Upper lobe of right lung (tissue), 1 donor: ENCODE results near the gene BABAM2. TPM values are rescaled to one million over a fixed set of nuclear protein-coding genes. Genes with fewer than 3 reads are reported as not detected.

Experiments used
- ATAC-seq: fragments of 200-7000 bp; cut with Tn5 transposase; one replicate; pipeline ENCODE4 v1.9.1; 2020; ENCODE audit warnings: mild to moderate bottlenecking, moderate library complexity
- DNase-seq: peaks from one replicate; pipeline ENCODE4 v3.0.0-alpha.2; 2020
- H3K27ac ChIP-seq: fragments of 200-600 bp; one replicate; pipeline ENCODE4 v1.8.0; 2022
- H3K27me3 ChIP-seq: fragments of 200-600 bp; one replicate; pipeline ENCODE4 v1.8.0; 2022; ENCODE audit warnings: mild to moderate bottlenecking
- H3K36me3 ChIP-seq: fragments of 200-600 bp; one replicate; pipeline ENCODE4 v1.8.0; 2022
- H3K4me1 ChIP-seq: fragments of 200-600 bp; one replicate; pipeline ENCODE4 v1.8.0; 2022
- H3K4me3 ChIP-seq: fragments of 200-600 bp; one replicate; pipeline ENCODE4 v1.8.0; 2022; ENCODE audit warnings: mild to moderate bottlenecking
- H3K9me3 ChIP-seq: fragments of 200-600 bp; one replicate; pipeline ENCODE4 v1.8.0; 2022
- intact Hi-C: fragments of 100-400 bp; cut with DNase I; formaldehyde crosslinking; loops from one replicate; pipeline ENCODE4 v1.11.0; 2022
- total RNA-seq: library from RNA; stranded (reverse); fragmentation: NEBNext Ultra II Directional; extraction: Animal tissue kit (Norgen Biotek cat#: 25700); gene quantifications from one replicate; pipeline ENCODE4 v1.2.1, GENCODE V29; 2021
- TF ChIP-seq, protein P1 (sequence below): fragments of 200-600 bp; IDR thresholded peaks from one replicate; pipeline ENCODE4 v1.8.0; 2022; ENCODE audit warnings: antibody characterized with exemption
- donor health status: DM: no; HTN: yes; CAD: no; lungs with severe emphysema.

Gene BABAM2
- total RNA-seq, 1 donor from 2014 or later = 36.2 TPM

- no peaks in the 10 kb centered on the region for H3K9me3 ChIP-seq
- ATAC-seq (no peak), DNase-seq (no peak)
- no peaks in the 10 kb centered on the region for H3K27me3 ChIP-seq
- no peak overlapping the region for H3K4me3 ChIP-seq
- TF ChIP-seq, protein P1, sequence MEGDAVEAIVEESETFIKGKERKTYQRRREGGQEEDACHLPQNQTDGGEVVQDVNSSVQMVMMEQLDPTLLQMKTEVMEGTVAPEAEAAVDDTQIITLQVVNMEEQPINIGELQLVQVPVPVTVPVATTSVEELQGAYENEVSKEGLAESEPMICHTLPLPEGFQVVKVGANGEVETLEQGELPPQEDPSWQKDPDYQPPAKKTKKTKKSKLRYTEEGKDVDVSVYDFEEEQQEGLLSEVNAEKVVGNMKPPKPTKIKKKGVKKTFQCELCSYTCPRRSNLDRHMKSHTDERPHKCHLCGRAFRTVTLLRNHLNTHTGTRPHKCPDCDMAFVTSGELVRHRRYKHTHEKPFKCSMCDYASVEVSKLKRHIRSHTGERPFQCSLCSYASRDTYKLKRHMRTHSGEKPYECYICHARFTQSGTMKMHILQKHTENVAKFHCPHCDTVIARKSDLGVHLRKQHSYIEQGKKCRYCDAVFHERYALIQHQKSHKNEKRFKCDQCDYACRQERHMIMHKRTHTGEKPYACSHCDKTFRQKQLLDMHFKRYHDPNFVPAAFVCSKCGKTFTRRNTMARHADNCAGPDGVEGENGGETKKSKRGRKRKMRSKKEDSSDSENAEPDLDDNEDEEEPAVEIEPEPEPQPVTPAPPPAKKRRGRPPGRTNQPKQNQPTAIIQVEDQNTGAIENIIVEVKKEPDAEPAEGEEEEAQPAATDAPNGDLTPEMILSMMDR = no peak
- H3K27ac ChIP-seq = peak overlapping the region; percentile 63
- no peaks in the 10 kb centered on the region for H3K36me3 ChIP-seq
- H3K4me1 ChIP-seq = peaks cover 36% of the 10 kb centered on the region
- intact Hi-C loops = no loop called here
These were observed 468.2 kb downstream of the BABAM2 start for GRCh38 chr2:28358668-28359201.

DNA sequence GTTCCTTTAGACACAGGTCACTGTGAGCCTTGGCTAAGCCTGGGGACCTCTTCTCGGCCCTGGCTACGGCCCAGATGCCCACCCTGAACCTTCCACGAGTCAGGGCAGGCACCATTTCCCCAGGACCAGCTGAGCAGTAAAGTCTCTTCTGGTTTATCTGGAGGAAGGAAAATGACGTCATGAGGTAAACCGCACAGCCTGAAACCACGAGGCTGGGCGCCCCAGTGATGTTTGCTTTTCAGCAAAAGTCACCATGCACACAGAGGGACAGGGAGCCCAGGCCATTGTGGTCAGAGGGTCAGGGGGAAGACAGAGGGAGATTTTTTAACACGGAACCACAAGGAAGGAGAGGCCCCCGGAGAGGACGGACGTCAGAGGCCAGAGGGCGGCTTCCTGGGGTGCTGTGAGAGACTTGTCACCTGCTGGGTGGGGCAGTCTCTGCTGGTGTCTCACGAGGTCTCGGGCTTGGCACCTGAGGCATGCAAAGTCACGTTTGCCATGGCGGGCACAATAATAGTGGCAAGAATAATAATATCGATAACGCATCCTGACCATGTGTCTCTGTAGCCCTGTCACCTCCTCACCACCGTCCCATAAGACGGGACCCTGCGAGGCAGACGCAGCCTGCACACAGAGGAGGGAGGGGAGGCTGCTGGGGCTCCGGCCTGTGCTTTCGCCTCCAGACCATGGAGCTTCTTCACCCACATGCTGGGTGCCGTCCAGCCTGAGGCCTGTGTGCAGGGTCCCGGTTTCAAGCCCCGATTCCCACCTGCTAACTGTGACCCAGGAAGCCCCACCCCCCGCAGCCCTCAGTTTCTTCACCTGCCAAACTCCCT, 468.9 kb downstream of the BABAM2 start:
- TF ChIP-seq, protein P1 = no peak
- Histone ChIP-seq H3K4me3 (no peak overlapping the region), H3K4me1 (peaks cover 36% of the 10 kb centered on the region), H3K36me3 (no peaks in the 10 kb centered on the region), H3K27me3 (no peaks in the 10 kb centered on the region), H3K9me3 (no peaks in the 10 kb centered on the region), H3K27ac (peak overlapping the region; percentile 63)
- peak; percentile 72 for ATAC-seq
- DNase-seq = no peak
- intact Hi-C loops = no loop called here

DNA sequence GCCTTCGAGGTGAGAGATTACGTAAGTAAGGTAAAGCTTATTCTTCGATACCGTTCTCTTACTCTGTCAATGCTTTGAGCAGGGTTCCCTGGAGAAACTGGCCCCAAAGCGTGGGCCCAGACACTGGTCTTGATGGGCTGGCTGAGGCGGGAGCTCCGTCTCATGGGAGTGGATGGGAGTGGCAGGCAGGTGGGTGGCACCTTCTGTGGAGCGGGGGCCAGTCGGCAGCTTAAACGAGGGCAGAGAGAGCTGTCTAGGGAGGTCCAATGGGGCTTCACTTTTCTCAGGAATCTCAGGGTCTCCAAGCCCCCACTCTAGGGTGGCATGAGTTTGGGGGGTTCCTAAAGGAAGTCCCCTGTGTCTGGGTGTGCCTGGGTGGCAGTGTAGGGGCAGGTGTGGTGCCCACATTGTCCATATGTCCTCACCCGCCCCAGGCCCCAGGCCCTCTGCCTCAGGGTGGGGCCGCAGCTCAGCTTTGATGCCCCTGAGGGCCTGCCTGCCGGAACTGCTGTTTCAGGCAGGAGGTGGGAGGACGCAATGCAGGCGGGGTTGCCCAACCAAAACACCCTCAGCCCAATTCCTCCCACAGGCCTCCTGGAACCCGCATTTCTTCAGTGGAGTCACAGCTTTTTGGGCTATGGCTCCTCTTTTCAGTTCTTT, 469.7 kb downstream of the BABAM2 start:
- ATAC-seq (no peak), DNase-seq (no peak)
- Histone ChIP-seq H3K4me3 (no peak overlapping the region), H3K27ac (peak overlapping the region; percentile 63), H3K4me1 (peaks cover 37% of the 10 kb centered on the region), H3K9me3 (no peaks in the 10 kb centered on the region), H3K36me3 (no peaks in the 10 kb centered on the region), H3K27me3 (no peaks in the 10 kb centered on the region)
- intact Hi-C loops = no loop called here
- TF ChIP-seq, protein P1 = no peak

DNA sequence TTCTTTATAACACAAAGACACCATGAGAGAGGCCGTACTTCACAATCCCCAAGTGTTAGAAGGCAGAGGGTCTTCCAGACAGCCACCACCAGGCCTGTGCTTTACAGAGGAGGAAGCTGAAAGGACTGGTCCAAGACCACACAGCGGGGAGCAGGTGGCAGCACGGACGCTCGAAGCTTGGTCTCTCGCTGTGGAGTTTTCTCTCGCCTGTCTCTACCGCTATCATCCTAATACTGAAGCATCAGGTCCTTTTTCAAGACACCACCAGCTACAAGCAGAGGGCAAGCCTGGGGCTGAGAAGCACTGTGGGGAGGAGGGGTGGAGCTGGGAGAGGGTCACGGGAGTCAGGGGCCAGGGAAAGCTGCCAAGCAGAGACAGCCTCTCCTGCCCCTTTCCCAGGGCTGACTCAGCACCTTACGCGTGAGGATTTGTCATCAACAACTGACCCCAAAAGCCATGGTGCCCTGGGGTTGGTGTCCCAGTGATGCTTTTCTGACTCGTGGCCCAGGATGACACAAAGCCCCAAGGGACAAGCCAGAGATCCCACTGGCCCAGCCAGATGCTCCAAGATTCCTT, 470.3 kb downstream of the BABAM2 start:
- Histone ChIP-seq H3K36me3 (no peaks in the 10 kb centered on the region), H3K4me3 (no peak overlapping the region), H3K27ac (no peak overlapping the region), H3K27me3 (no peaks in the 10 kb centered on the region), H3K4me1 (peaks cover 38% of the 10 kb centered on the region), H3K9me3 (no peaks in the 10 kb centered on the region)
- ATAC-seq (no peak), DNase-seq (no peak)
- intact Hi-C loops = no loop called here
- TF ChIP-seq, protein P1 = no peak

DNA sequence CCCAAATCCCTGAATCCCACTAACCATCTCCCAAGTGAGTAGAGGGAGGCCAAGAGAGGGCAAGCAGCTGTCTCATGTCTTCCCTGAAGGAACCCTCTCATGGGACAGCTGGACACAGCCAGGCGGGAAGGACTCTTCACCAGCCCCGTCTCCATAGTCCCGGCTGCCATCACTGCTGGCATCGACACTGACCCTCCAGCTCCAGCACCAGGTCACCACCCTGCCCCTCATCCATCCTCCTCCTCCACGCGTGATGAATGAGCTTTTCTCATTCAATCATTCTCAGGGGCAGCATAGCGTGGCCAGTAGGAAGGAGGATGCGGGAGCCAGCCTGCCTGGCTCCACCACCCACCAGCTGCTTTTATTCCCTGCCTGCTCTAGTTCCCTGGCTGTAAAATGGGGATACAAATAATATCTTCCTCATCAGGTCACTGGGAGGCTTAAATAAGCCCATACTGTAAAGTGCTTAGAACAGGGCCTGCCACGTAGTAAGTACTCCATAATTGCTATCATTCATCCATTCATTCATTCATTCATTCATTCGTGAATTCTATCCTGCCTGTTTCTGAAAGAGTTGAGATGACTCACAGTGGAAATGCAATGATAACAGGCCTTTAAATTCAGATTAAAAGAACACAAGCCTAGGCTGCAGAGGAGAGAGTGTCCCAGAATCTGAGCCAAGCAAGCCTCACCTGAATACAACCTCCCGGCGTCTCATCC, 471.6 kb downstream of the BABAM2 start:
- TF ChIP-seq, protein P1 = no peak
- ATAC-seq (no peak), DNase-seq (no peak)
- intact Hi-C loops = no loop called here
- Histone ChIP-seq H3K36me3 (no peaks in the 10 kb centered on the region), H3K4me1 (peaks cover 41% of the 10 kb centered on the region), H3K27ac (no peak overlapping the region), H3K4me3 (no peak overlapping the region), H3K9me3 (no peaks in the 10 kb centered on the region), H3K27me3 (no peaks in the 10 kb centered on the region)
